Ectodermal cell (in vitro differentiated cells): ENCODE results near the gene PIK3CD.

Experiments
- H3K27ac ChIP-seq: 2 replicates; pipeline ENCODE4 v1.7.0; 2013; ENCODE audit warnings: mild to moderate bottlenecking, low read depth, low read length; ENCODE audit not compliant: insufficient read depth, poor library complexity, severe bottlenecking
- H3K27me3 ChIP-seq: 2 replicates; pipeline ENCODE4 v1.7.0; 2013; ENCODE audit warnings: mild to moderate bottlenecking, low read length; ENCODE audit not compliant: insufficient read depth, control insufficient read depth, poor library complexity, severe bottlenecking
- H3K36me3 ChIP-seq: one replicate; pipeline ENCODE4 v1.7.0; 2013; ENCODE audit warnings: low read length; ENCODE audit not compliant: control insufficient read depth, insufficient read depth
- H3K4me1 ChIP-seq: one replicate; pipeline ENCODE4 v1.7.0; 2013; ENCODE audit warnings: low read length; ENCODE audit not compliant: control insufficient read depth, insufficient read depth
- H3K4me3 ChIP-seq: 2 replicates; pipeline ENCODE4 v1.7.0; 2013; ENCODE audit warnings: low read depth, low read length, control low read depth; ENCODE audit not compliant: insufficient read depth
- H3K9me3 ChIP-seq: 2 replicates; pipeline ENCODE4 v1.7.0; 2013; ENCODE audit warnings: mild to moderate bottlenecking, low read length, moderate library complexity; ENCODE audit not compliant: control insufficient read depth
- WGBS, 2 experiments: methylation state at CpG; one replicate each; pipeline ENCODE4 v1.1.7; 2013; ENCODE audit warnings: missing lambda C conversion rate in 2 of 2; 5-methylcytosine and 5-hydroxymethylcytosine counted together

Gene PIK3CD

DNA sequence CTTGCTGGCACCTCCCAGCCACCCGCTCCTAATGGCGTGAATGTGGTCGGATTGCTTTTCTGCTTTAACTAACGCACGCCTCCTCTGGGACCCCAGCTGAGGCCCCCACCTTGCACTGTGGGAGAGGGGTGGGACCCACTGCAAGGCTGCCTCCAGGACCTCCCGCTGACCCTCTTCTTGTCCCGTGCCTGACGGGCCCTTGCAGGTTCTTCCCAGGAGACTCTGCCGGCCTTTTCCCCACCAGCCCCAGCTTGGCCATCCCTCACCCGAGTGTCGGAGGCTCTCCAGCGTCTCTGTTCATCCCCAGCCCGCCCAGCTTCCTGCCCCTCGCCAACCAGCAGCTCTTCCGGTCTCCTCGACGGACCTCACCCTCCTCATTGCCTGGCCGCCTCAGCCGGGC is 44.2 kb upstream of the PIK3CD start:
- 93% methylated on average over 19 of the region's 19 CpGs for WGBS, 2 experiments
- Histone ChIP-seq H3K4me3 (no peak overlapping the region), H3K27me3 (no peaks in the 10 kb centered on the region), H3K9me3 (no peaks in the 10 kb centered on the region), H3K4me1 (no peaks in the 10 kb centered on the region), H3K27ac (no peak overlapping the region), H3K36me3 (peaks cover 11% of the 10 kb centered on the region)

DNA sequence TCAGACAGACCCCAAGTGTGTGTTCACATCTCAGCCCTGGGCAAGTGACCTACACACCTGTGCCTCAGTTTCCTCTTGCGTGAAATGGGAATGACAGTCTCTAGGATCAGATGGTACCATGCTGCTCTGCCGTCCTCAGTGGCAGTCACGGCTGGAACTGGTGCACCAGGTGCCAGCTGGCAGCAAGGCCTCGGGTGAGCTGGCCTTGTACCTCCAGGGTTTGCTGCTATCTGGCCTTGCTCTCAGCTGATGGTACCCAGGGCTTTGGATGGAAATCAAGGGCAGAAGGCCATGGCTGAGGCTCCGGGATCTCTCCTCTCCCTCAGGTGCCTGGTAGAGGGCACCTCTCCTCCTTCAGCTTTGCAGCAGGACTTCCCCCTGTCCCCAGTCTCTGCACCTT is 41.5 kb upstream of the PIK3CD start:
- H3K4me3 ChIP-seq, result no peak overlapping the region
- H3K27ac ChIP-seq, result no peak overlapping the region
- no peaks in the 10 kb centered on the region for H3K27me3 ChIP-seq
- no peaks in the 10 kb centered on the region for H3K9me3 ChIP-seq
- H3K36me3 ChIP-seq, result peaks cover 8% of the 10 kb centered on the region
- no peaks in the 10 kb centered on the region for H3K4me1 ChIP-seq
- WGBS, 2 experiments, result 96 to 98% methylated on average over 5 of the region's 5 CpGs

DNA sequence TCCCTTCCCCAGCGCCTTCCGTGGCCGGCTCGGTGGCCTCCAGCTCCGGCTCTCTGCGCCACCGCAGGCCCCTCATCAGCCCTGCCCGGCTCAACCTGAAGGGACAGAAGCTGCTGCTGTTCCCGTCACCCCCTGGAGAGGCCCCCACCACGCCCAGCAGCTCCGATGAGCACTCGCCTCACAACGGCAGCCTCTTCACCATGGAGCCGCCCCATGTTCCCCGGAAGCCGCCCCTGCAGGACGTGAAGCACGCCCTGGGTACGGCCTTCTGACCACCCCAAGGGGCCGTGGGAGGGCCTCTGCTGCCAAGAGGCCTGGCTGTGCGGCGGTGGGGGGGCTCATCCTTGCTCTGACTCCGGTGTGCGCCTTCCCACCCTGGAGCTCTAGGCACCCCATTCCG is 41.0 kb upstream of the PIK3CD start:
- WGBS, 2 experiments, result 90 to 92% methylated on average over 25 of the region's 25 CpGs
- Histone ChIP-seq H3K27me3 (no peaks in the 10 kb centered on the region), H3K9me3 (no peaks in the 10 kb centered on the region), H3K36me3 (peaks cover 8% of the 10 kb centered on the region), H3K27ac (no peak overlapping the region), H3K4me3 (no peak overlapping the region), H3K4me1 (no peaks in the 10 kb centered on the region)

DNA sequence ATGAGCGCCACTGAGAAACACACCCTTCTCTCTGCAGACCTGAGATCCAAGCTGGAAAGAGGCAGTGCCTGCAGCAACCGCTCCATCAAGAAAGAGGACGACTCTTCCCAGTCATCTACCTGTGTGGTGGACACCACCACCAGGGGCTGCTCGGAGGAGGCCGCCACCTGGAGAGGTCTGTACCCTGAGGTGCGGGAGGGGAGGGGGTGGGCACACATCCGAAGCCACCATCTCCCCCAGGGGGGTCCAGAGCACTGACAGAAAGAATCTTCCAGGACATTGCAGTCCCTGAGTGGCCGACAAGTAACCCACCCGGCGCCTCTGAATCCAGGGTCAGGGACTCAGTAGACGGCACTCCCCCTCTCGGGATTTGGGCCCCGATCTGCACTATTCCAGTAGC is 39.8 kb upstream of the PIK3CD start:
- Histone ChIP-seq H3K36me3 (peaks cover 8% of the 10 kb centered on the region), H3K4me3 (no peak overlapping the region)
- 88 to 89% methylated on average over 13 of the region's 13 CpGs for WGBS, 2 experiments

DNA sequence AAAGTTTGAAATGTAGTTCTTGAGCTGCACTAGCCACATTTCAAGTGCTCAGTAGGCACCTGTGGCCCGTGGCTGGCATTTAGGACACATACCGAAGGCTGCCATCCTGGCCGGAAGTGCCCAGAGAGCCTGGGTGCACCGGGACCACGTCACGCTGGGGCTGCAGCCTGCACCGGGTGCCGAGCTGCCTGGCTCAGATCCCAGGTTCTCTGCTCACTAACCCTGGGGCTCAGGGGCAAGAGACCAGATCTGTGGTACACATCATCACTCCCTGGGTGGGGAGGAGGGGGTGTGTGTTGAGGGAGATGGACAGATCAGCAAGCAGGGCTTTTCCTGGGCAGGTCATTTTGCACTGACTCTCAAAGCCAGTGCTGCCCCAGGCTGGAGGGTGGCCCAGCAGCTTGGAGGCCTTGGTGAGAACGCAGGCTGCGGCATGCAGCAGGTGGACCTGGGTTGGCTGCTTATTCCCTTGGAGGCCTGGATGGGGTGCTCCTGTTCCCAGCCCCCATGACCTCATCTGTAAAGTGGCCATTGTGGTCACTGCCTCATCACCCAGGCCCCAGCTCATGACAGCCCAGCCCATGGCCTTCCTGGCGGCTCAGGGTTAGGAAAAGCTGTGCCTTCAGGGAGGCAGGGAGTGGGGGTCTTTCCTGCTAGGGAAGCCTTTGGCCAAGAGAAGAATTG is 39.2 kb upstream of the PIK3CD start:
- 96% methylated on average over 11 of the region's 11 CpGs for whole genome bisulfite sequencing, 2 experiments
- peaks cover 8% of the 10 kb centered on the region for H3K36me3 ChIP-seq

More for the DNA sequence above, 39.8 kb upstream of the PIK3CD start:
- H3K27me3 ChIP-seq, result no peaks in the 10 kb centered on the region
- no peaks in the 10 kb centered on the region for H3K9me3 ChIP-seq
- H3K27ac ChIP-seq, result no peak overlapping the region
- H3K4me1 ChIP-seq, result no peaks in the 10 kb centered on the region

DNA sequence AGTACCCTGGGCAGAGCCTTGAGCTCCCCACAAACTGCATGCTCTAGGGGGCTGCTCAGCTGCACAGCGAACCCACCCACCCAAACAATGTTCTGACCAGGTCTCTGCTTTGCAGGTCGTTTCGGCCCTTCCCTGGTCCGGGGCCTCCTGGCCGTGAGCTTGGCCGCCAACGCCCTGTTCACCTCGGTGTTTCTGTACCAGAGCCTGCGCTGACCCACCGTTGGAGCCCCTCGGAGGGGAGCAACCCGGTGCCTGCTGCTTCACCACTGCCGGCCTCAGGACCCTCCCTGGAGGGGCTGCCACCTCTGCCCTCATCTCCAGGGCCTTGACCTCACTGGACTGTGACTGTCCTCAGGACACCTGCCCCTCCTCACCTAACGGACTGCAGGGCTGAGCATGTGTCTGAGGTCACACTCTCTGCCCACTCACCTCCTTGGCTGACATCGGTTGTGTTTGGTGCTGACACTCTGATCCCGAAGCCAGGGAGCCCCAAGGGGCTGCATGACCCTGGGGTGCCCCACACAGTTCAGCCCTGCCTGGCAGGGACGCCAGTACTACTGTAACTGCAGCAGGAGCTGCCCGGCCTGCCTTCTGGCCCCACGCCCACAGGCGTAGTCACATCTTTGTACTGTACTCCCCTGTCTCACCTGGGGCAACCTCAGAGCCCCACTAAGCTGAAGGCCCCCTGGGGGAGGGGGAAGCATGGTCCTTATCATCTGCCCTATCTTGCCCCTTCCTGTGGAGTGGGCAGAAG is 38.5 kb upstream of the PIK3CD start:
- Histone ChIP-seq H3K27me3 (no peaks in the 10 kb centered on the region), H3K36me3 (peaks cover 8% of the 10 kb centered on the region), H3K4me3 (no peak overlapping the region), H3K27ac (no peak overlapping the region), H3K4me1 (no peaks in the 10 kb centered on the region), H3K9me3 (no peaks in the 10 kb centered on the region)
- 92 to 95% methylated on average over 20 of the region's 20 CpGs for WGBS, 2 experiments

More for the DNA sequence above, 39.2 kb upstream of the PIK3CD start:
- H3K27me3 ChIP-seq, result no peaks in the 10 kb centered on the region
- no peak overlapping the region for H3K27ac ChIP-seq
- no peaks in the 10 kb centered on the region for H3K9me3 ChIP-seq
- H3K4me3 ChIP-seq, result no peak overlapping the region
- H3K4me1 ChIP-seq, result no peaks in the 10 kb centered on the region

DNA sequence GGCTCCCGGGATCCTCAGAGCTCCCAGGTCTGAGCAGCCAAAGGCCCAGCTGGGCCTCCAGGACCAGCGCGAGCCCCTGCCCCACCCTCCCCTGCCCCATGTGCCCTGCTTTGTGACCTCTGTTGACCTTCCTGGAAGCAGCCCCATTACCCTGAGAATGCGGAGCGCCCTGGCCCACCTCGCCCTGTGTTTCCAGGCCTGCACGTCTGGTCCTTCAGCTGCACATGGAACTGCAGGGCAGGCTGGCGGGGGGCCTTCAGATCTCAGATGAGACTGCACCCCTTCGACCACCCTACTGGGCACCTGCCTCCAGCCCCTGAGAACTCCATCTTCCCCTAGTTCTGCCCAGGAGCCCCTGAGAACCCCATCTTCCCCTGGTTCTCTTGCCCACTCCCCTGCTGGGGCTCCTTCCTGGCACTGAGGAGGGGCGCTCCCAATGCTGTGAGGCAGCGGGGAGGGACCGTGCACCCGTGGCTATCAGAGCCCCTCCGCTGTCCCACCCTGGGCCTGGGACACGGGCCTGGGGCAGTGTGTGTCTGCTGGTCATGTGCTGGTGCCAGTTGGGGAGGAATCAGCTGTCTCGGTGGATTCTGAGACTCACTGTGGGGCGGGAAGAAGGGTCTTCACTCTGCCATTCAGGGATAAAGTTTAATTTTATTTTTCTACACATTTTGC is 37.8 kb upstream of the PIK3CD start:
- Histone ChIP-seq H3K4me3 (no peak overlapping the region), H3K4me1 (no peaks in the 10 kb centered on the region), H3K27ac (no peak overlapping the region), H3K27me3 (no peaks in the 10 kb centered on the region), H3K9me3 (no peaks in the 10 kb centered on the region), H3K36me3 (peaks cover 8% of the 10 kb centered on the region)
- 93 to 95% methylated on average over 17 of the region's 17 CpGs for WGBS, 2 experiments

DNA sequence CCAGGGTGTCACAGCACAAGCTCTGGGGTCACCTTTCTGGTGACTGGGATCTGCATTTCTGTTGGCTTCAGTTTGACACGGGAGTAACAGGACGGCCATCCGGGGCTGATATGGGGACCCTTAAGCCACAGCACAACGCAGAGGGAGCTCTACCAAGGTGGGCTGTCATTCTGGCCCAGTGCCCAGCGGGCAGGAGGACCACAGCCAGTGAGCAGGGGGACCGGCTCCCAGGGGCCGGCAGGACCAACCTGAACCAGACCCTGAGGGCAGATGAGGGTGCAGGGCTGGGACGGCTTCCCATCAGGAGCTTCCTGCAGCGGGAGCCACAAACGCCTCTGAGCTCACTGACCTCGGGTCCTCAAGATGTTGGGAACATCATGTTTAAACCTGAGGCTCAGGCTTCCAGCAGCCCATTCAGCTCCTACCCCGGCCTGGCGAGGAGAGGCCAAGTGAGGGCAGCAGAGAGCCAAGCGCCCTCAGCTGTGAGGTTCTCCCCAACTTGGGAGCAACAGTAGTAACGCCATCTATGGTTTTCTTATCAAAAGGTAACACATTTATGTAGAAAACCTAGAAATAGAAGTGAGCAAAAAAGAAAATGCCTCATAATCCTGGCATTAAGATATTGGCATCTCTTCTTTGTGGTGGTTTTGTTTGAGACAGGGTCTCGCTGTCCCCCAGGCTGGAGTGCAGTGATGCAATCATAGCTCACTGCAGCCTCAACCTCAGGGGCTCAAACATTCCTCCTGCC is 36.0 kb upstream of the PIK3CD start:
- 64 to 65% methylated on average over 15 to 16 of the region's 16 CpGs for WGBS, 2 experiments
- no peaks in the 10 kb centered on the region for H3K9me3 ChIP-seq
- peaks cover 4% of the 10 kb centered on the region for H3K36me3 ChIP-seq
- H3K4me1 ChIP-seq, result no peaks in the 10 kb centered on the region
- no peak overlapping the region for H3K27ac ChIP-seq
- no peaks in the 10 kb centered on the region for H3K27me3 ChIP-seq
- H3K4me3 ChIP-seq, result no peak overlapping the region

DNA sequence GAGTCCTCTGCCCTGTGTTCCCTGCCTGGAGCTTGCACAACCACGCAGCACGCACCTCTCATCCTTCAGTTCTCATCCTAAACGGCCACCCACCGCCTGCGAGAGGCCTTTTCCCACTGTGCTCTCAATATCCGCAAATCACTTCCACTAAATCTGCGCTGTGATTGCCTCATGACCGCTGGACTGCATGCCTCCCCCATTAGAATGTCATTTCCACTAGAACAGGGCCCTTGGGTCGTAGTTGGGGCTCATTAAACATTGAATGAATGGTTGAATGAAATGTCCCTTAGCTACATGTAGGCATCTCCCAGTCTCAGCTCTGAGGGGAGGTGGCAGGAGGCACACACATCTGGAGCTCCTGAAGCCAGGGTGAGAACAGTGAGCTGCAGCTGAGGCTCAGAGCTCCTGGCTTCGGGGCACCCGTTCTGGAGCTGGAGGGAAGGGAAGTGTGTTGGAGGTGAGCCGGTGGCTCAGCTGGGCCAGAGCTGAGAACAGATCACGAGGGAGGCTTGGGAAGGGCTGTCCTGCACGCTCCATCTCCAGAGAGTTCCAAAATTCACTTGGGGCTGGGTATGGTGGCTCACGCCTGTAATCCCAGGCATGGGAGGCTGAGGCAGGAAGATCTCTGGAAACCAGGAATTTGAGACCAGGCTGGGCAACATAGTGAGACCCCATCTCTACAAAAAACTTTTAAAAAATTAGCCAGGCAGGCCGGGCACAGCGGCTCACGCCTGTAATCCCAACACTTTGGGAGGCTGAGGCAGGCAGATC is 32.4 kb upstream of the PIK3CD start:
- no peaks in the 10 kb centered on the region for H3K4me1 ChIP-seq
- no peaks in the 10 kb centered on the region for H3K27me3 ChIP-seq
- no peaks in the 10 kb centered on the region for H3K9me3 ChIP-seq
- no peak overlapping the region for H3K4me3 ChIP-seq
- 91 to 93% methylated on average over 18 of the region's 18 CpGs for WGBS, 2 experiments
- H3K36me3 ChIP-seq, result no peaks in the 10 kb centered on the region
- H3K27ac ChIP-seq, result no peak overlapping the region
